ENCODE measurements around the gene GAS1. TPM values are rescaled to one million over a fixed set of nuclear protein-coding genes. Genes with fewer than 3 reads are reported as not detected.

The GAS1 gene
- total RNA-seq, 4 donors from 2014 or later: 22.8 to 50.6 (median 40.1) TPM

DNA sequence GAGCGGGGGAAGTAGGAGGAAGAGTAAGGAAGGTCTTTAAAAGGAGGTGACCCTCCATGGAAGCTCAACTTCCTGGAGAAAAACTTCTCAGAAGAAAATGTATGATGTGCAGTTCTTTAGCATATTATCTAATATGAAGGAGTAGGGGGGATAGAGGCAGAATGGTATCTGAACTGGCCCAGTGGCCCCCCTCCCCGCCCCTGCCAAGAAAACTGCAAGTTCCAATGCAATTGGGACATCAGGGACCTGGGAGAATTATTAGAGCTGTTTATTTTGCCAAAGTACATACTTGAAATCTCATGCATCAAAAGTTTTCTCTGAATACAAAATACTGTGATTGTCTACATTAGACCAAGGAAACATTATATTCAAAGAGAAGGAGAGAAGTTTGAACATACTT, 40.6 kb upstream of the GAS1 start:
- WGBS: 88% methylated on average over 2 of the region's 2 CpGs
- H3K4me1 ChIP-seq: peaks cover 15% of the 10 kb centered on the region

DNA sequence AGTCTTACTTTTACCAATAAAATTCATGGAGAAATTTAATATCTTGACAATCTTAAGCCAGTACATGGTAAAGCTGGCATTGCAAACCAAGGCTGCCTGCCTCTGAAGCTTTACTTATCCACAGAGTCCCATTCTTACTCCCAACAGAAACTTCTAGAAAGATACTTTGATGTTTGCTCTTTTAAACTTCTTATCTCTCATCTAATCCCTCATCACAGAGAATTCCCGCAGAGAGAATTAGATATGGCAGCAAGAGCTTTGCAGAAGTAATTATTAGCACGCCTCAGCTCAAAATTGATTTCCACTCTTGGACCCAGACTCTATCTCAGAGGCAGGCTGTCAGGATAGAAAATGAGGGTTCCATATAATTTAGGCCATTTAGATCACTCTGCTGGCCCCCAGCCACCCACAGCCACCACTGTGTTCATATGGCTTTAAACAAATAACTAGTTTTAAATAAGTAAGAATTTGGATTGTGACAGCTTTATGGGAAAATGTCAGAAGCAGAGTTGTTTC, 37.9 kb upstream of the GAS1 start:
- no peak overlapping the region for H3K27ac ChIP-seq

More for the DNA sequence above, 40.6 kb upstream of the GAS1 start:
- Histone ChIP-seq H3K9me3 (no peaks in the 10 kb centered on the region), H3K27me3 (no peaks in the 10 kb centered on the region), H3K27ac (no peak overlapping the region), H3K4me3 (no peak overlapping the region), H3K36me3 (no peaks in the 10 kb centered on the region)
- no peak for DNase-seq (ENCODE audit: low spot score in 2 of 2)
- TF ChIP-seq, protein P1, sequence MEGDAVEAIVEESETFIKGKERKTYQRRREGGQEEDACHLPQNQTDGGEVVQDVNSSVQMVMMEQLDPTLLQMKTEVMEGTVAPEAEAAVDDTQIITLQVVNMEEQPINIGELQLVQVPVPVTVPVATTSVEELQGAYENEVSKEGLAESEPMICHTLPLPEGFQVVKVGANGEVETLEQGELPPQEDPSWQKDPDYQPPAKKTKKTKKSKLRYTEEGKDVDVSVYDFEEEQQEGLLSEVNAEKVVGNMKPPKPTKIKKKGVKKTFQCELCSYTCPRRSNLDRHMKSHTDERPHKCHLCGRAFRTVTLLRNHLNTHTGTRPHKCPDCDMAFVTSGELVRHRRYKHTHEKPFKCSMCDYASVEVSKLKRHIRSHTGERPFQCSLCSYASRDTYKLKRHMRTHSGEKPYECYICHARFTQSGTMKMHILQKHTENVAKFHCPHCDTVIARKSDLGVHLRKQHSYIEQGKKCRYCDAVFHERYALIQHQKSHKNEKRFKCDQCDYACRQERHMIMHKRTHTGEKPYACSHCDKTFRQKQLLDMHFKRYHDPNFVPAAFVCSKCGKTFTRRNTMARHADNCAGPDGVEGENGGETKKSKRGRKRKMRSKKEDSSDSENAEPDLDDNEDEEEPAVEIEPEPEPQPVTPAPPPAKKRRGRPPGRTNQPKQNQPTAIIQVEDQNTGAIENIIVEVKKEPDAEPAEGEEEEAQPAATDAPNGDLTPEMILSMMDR (IDR thresholded peaks at IDR 0.05): no peak
- TF ChIP-seq EP300 (IDR thresholded peaks at IDR 0.05) (no peak), POLR2A (IDR thresholded peaks at IDR 0.05) (no peak), POLR2AphosphoS5 (IDR thresholded peaks at IDR 0.05) (no peak)

DNA sequence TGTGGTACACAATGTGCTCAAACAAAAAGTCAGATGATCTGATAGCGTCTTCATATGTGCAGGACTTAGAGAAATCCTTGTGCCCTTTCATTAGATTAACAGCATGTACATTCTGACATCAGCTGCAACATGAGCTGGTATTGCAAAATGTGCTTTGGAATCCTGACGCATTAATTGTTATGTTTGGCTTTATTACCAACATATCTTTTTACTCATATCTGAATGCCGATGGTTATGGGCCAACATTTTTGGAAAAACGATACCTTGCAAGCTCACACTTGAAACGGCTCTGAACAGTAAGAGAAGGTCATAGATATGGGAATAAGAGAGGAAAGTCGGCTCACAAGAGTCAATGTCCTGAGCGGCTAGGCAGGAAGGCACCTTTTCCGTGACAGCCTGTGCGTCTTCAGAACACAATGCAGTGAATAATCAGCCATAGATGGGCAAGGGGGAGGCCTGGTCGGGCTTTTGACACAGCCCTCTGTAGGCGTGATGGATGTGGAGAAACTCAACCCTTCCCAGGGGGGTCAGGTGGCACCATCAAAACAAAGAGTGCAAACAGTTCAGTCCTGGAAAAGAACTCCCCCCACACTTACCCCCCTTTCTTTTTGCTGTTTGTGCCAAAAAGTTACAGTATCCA, 36.4 kb upstream of the GAS1 start:
- Histone ChIP-seq H3K27me3 (no peaks in the 10 kb centered on the region), H3K36me3 (no peaks in the 10 kb centered on the region), H3K4me3 (no peak overlapping the region), H3K4me1 (peaks cover 16% of the 10 kb centered on the region), H3K27ac (peak overlapping the region; percentile 71), H3K9me3 (no peaks in the 10 kb centered on the region)
- WGBS: 48% methylated on average over 11 of the region's 11 CpGs
- no peak for TF ChIP-seq EP300 (IDR thresholded peaks at IDR 0.05)
- TF ChIP-seq POLR2AphosphoS5 (IDR thresholded peaks at IDR 0.05): no peak
- TF ChIP-seq, protein P1 (IDR thresholded peaks at IDR 0.05): no peak
- TF ChIP-seq POLR2A (IDR thresholded peaks at IDR 0.05): no peak
- DNase-seq (ENCODE audit: low spot score in 2 of 2): no peak

More for the DNA sequence above, 37.9 kb upstream of the GAS1 start:
- H3K4me1 ChIP-seq: peaks cover 16% of the 10 kb centered on the region
- H3K9me3 ChIP-seq: no peaks in the 10 kb centered on the region
- no peaks in the 10 kb centered on the region for H3K36me3 ChIP-seq
- H3K4me3 ChIP-seq: no peak overlapping the region
- DNase-seq (ENCODE audit: low spot score in 2 of 2): no peak
- TF ChIP-seq, protein P1 (IDR thresholded peaks at IDR 0.05): no peak
- TF ChIP-seq POLR2A (IDR thresholded peaks at IDR 0.05) (no peak), EP300 (IDR thresholded peaks at IDR 0.05) (no peak), POLR2AphosphoS5 (IDR thresholded peaks at IDR 0.05) (no peak)
- no peaks in the 10 kb centered on the region for H3K27me3 ChIP-seq
- 75% methylated on average over 2 of the region's 2 CpGs for WGBS

DNA sequence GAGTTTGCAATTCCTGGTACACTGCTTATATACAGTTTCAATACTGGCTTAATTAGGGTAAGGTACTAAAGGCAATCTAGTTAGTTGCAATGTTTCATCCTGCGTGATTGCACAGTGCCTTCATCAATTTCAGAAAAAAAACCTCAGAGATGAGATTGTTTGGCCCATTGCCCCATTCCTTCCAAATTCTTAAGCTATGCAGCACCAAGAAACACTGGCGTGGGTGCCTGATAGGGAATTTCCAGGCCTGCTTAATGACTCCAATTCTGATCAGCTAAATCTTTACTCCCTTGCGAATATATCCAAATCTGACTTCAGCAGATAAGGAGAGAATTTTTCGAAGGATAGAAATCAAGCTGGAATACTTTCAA, 35.9 kb upstream of the GAS1 start:
- H3K36me3 ChIP-seq: no peaks in the 10 kb centered on the region
- DNase-seq (ENCODE audit: low spot score in 2 of 2): no peak
- H3K9me3 ChIP-seq: no peaks in the 10 kb centered on the region
- TF ChIP-seq, protein P1 (IDR thresholded peaks at IDR 0.05): no peak
- TF ChIP-seq POLR2AphosphoS5 (IDR thresholded peaks at IDR 0.05): no peak
- TF ChIP-seq POLR2A (IDR thresholded peaks at IDR 0.05): no peak
- TF ChIP-seq EP300 (IDR thresholded peaks at IDR 0.05): no peak
- peaks cover 16% of the 10 kb centered on the region for H3K4me1 ChIP-seq
- no peaks in the 10 kb centered on the region for H3K27me3 ChIP-seq
- 46% methylated on average over 4 of the region's 4 CpGs for WGBS
- no peak overlapping the region for H3K4me3 ChIP-seq
- peak overlapping the region; percentile 67 for H3K27ac ChIP-seq

DNA sequence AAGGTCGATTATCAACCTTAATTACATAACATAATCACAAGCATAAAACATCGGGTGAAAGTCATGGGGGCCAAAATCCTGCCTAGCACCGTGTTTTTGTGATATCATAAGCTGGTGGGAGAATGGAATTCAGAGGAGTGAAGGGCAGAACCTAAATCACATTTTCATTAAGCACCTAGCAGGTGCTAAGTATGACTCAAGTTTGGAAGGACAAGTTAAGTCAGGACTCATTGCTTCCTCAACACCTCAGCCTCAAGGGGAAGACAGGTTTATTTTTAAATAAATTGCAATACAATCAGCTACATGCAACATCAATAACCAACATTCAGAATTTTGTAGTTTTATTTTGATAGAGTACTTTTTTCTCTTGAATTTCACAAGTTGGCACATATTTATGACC, 33.5 kb upstream of the GAS1 start:
- H3K27me3 ChIP-seq: no peaks in the 10 kb centered on the region
- TF ChIP-seq, protein P1 (IDR thresholded peaks at IDR 0.05): no peak
- TF ChIP-seq POLR2AphosphoS5 (IDR thresholded peaks at IDR 0.05): no peak
- TF ChIP-seq EP300 (IDR thresholded peaks at IDR 0.05): no peak
- TF ChIP-seq POLR2A (IDR thresholded peaks at IDR 0.05): no peak
- DNase-seq (ENCODE audit: low spot score in 2 of 2): no peak
- no peaks in the 10 kb centered on the region for H3K9me3 ChIP-seq
- no peak overlapping the region for H3K27ac ChIP-seq
- 60% methylated on average over 3 of the region's 3 CpGs for WGBS
- peaks cover 19% of the 10 kb centered on the region for H3K4me1 ChIP-seq
- H3K4me3 ChIP-seq: no peak overlapping the region
- H3K36me3 ChIP-seq: no peaks in the 10 kb centered on the region

All from suprapubic skin (tissue), 4 donors.